ENCODE data around the gene FOXA2. TPM values are rescaled to one million over a fixed set of nuclear protein-coding genes. Genes with fewer than 3 reads are reported as not detected.

Gene FOXA2
- total RNA-seq, 2 donors from 2014 or later = 0.34 to 0.59 TPM

DNA sequence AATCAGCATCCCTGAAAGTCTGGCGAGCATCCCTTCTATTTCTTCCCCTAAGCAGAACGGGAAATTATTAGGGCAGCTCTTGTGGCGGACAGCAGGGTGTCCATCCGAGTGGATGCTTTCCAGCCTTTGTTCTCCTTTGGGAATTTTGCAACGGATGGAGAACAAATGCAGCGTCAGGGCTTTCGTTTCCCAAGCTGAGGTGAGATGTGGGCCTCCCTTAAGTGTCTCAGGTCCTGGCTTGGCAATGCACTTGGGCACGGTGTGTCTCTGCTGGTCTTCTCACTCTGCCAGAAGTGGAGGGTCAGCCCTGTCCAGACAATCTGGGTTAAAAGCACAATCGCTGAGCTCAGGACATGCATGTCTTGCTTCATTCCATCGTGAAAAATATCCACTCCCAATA is 43.5 kb downstream of the FOXA2 start:
- Histone ChIP-seq H3K27me3 (replicated peaks; ENCODE audit: insufficient read depth) (no peaks in the 10 kb centered on the region), H3K4me3 (no peak overlapping the region), H3K36me3 (no peaks in the 10 kb centered on the region), H3K9me3 (no peaks in the 10 kb centered on the region), H3K4me1 (replicated peaks) (no peaks in the 10 kb centered on the region), H3K27ac (no peak overlapping the region)
- 69% methylated on average over 10 of the region's 10 CpGs for WGBS
- intact Hi-C loops (cut with DNase I) = no loop called here
- no peak for DNase-seq (ENCODE audit: low spot score)
- no peak for TF ChIP-seq POLR2A (IDR thresholded peaks at IDR 0.05)
- no peak for TF ChIP-seq CTCF (IDR thresholded peaks at IDR 0.05)
- no peak for TF ChIP-seq POLR2AphosphoS5 (IDR thresholded peaks at IDR 0.05)

DNA sequence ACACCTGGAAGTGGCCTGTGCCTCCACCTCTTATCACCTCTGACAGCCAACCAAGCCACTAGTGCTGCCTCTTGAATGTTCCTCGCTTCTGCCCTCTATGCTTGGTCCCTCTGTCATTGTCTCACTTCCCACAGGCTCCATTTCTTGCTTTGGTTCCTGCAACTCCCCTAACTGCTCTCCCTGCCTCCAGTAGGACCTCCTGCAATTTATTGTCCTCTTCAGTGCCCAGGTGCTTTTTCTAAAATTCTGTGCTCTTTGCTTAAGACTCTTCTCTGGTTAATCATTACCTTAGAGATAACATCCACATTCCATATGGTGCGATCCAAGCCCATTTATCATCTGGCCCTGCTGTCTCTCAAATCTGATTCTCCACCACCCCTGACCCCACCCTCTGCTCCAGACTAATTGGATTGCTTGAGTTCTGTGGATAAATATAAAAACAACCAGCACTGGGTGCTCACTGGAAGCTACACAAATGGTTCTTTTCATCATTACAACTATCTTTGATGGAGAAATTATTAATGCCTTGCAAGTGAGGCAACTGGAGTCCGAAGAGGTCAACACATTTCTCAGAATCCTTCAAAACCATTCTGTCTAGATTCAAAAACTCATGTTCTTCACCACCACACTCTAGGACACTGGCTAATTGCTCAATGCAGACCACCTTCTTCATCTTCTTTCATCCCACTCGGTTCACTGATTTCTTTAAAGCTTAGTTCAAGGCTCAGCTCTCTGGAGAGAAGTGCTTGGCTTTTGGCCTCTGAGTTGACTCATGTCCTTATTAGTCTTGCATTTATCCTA is 47.2 kb downstream of the FOXA2 start:
- TF ChIP-seq CTCF (IDR thresholded peaks at IDR 0.05) = no peak
- TF ChIP-seq POLR2AphosphoS5 (IDR thresholded peaks at IDR 0.05) = no peak
- no peak for TF ChIP-seq POLR2A (IDR thresholded peaks at IDR 0.05)
- no peak overlapping the region for H3K27ac ChIP-seq
- H3K9me3 ChIP-seq = no peaks in the 10 kb centered on the region
- intact Hi-C loops (cut with DNase I) = no loop called here
- no peaks in the 10 kb centered on the region for H3K4me1 ChIP-seq (replicated peaks)
- H3K27me3 ChIP-seq (replicated peaks; ENCODE audit: insufficient read depth) = no peaks in the 10 kb centered on the region
- no peak overlapping the region for H3K4me3 ChIP-seq
- 83% methylated on average over 4 of the region's 4 CpGs for WGBS
- no peak for DNase-seq (ENCODE audit: low spot score)
- H3K36me3 ChIP-seq = no peaks in the 10 kb centered on the region

DNA sequence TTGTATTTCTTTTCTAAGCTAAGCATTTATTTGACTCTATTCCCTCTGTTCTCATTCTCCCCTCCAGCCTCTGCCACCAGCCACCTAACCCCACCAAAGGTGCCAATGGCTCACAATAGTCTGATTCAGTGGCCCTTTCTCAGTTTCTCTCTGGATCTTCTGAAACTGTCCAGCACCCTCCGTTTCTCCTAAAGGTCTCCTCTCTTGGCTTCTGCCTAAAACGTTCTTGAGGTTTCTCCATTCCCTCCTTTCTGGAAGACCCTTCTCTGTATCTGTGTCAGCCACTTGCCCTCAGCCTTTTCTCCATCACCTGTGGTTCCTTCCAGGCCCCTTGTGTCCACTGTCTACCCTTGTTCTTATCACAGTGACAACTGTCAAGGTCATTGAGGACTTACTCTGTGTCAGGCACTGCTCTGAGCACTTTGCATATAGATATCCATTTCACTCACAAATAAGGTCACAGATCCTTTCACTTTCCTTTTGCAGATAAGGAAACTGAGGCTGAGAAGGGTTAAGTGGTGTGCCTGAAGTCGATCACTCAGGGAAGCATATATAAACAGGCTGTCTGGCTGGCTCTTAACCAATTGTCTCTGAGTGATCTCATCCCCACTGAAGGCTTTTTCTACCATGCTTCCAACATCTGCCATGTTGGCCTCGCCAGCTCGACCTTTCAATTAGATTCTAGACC is 48.1 kb downstream of the FOXA2 start:
- H3K27ac ChIP-seq = no peak overlapping the region
- no peaks in the 10 kb centered on the region for H3K27me3 ChIP-seq (replicated peaks; ENCODE audit: insufficient read depth)
- no peak for TF ChIP-seq POLR2AphosphoS5 (IDR thresholded peaks at IDR 0.05)
- TF ChIP-seq POLR2A (IDR thresholded peaks at IDR 0.05) = no peak
- no peak for TF ChIP-seq CTCF (IDR thresholded peaks at IDR 0.05)
- intact Hi-C loops (cut with DNase I) = no loop called here
- no peak overlapping the region for H3K4me3 ChIP-seq
- no peaks in the 10 kb centered on the region for H3K9me3 ChIP-seq
- no peak for DNase-seq (ENCODE audit: low spot score)
- H3K4me1 ChIP-seq (replicated peaks) = no peaks in the 10 kb centered on the region
- no peaks in the 10 kb centered on the region for H3K36me3 ChIP-seq
- 79% methylated on average over 5 of the region's 5 CpGs for WGBS

DNA sequence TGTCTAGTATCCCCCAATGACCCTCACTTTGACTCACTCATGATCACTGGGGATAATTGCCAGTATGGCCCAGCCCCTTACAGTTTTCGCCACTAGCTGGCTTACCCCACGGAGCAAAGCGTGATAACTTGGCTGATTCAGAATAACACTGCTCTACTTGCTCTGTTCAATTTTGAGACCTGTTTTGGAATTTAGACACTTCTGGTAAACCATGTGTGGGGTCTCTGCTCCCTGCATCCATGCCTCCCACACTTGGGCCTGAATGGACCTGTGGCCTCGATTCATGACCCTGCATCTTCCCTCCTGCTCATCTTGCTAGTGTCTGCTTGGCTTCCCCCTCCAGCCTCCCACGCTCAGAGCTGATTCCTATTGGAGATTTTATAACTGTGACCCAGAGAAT is 48.9 kb downstream of the FOXA2 start:
- no peaks in the 10 kb centered on the region for H3K36me3 ChIP-seq
- TF ChIP-seq POLR2AphosphoS5 (IDR thresholded peaks at IDR 0.05) (no peak), POLR2A (IDR thresholded peaks at IDR 0.05) (no peak), CTCF (IDR thresholded peaks at IDR 0.05) (no peak)
- no peak for DNase-seq (ENCODE audit: low spot score)
- H3K9me3 ChIP-seq = no peaks in the 10 kb centered on the region
- no peak overlapping the region for H3K4me3 ChIP-seq
- intact Hi-C loops (cut with DNase I) = no loop called here
- 87% methylated on average over 5 of the region's 5 CpGs for WGBS
- H3K4me1 ChIP-seq (replicated peaks) = no peaks in the 10 kb centered on the region
- no peak overlapping the region for H3K27ac ChIP-seq
- no peaks in the 10 kb centered on the region for H3K27me3 ChIP-seq (replicated peaks; ENCODE audit: insufficient read depth)

Measured in prostate gland (tissue), 2 donors.